ENCODE data around the gene SMOC2.

- no peak for TF ChIP-seq GATA2 (IDR thresholded peaks at IDR 0.05; ENCODE audit: low read depth, low read length)
- TF ChIP-seq GATA3 (IDR thresholded peaks at IDR 0.05; ENCODE audit: low read depth, low read length) = no peak
These were observed 135.4 kb downstream of the SMOC2 start for GRCh38 chr6:168576388-168576787.

Data from SH-SY5Y (cell line).